ENCODE results near the gene MARCKSL1. TPM values are rescaled to one million over a fixed set of nuclear protein-coding genes. Genes with fewer than 3 reads are reported as not detected.
A peak's percentile ranks its signal among the peaks of the same experiment; 100 is the strongest.

Gene MARCKSL1
- 15.9 and 16.6 TPM in 2 replicates for total RNA-seq

- no peaks in the 10 kb centered on the region for H3K79me2 ChIP-seq (ENCODE audit: insufficient read depth, low read length)
- TF ChIP-seq, protein P1, sequence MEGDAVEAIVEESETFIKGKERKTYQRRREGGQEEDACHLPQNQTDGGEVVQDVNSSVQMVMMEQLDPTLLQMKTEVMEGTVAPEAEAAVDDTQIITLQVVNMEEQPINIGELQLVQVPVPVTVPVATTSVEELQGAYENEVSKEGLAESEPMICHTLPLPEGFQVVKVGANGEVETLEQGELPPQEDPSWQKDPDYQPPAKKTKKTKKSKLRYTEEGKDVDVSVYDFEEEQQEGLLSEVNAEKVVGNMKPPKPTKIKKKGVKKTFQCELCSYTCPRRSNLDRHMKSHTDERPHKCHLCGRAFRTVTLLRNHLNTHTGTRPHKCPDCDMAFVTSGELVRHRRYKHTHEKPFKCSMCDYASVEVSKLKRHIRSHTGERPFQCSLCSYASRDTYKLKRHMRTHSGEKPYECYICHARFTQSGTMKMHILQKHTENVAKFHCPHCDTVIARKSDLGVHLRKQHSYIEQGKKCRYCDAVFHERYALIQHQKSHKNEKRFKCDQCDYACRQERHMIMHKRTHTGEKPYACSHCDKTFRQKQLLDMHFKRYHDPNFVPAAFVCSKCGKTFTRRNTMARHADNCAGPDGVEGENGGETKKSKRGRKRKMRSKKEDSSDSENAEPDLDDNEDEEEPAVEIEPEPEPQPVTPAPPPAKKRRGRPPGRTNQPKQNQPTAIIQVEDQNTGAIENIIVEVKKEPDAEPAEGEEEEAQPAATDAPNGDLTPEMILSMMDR (IDR thresholded peaks at IDR 0.05; ENCODE audit: extremely low read depth, low read depth, low read length), result no peak
- H3K4me3 ChIP-seq (ENCODE audit: insufficient read depth, low read length), result peak within 1 kb of the TSS; percentile 73
- H3K4me1 ChIP-seq (ENCODE audit: insufficient read depth, low read length), result peaks cover 12% of the 10 kb centered on the region
- H4K20me1 ChIP-seq (ENCODE audit: insufficient read depth, low read length), result peaks cover 16% of the 10 kb centered on the region
- H3K4me2 ChIP-seq (ENCODE audit: insufficient read depth, low read length), result peak within 1 kb of the TSS; percentile 84
- DNase-seq (ENCODE audit: insufficient read length, low spot score, missing footprints), result peak; percentile 92
- H3K27me3 ChIP-seq (ENCODE audit: insufficient read depth, low read length), result no peaks in the 10 kb centered on the region
- H2AFZ ChIP-seq (ENCODE audit: low read length), result no peak within 1 kb of the TSS
- H3K36me3 ChIP-seq (ENCODE audit: insufficient read depth, low read length), result peaks cover 13% of the 10 kb centered on the region
- no peaks in the 10 kb centered on the region for H3K9me3 ChIP-seq (ENCODE audit: low read depth, low read length)
- H3K27ac ChIP-seq (ENCODE audit: low read depth, low read length), result no peak within 1 kb of the TSS
These were observed at the start of gene MARCKSL1 for GRCh38 chr1:32335790-32336590. TSS of gene MARCKSL1 (minus strand) at chr1:32336233. CDS start at chr1:32336033, 200 bp downstream.

DNA sequence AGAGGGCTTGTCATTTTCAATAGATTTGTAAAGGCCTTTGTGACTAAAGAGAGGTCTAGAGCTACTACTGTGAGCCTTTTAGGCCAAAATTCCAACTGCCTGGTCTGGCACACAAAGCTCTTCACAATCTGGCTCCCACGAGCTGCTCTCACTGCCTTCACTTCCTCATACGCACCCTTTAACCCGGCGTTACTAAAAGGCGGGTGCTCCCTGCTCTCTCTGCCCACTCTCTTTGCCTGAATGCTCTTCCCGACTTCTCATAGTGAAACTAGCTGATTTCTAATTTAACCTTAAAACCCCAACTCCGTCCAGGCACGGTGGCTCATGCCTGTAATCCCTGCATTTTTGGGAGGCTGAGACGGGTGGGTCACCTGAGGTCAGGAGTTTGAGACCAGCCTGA, 44.0 kb upstream of the MARCKSL1 start:
- no peak for DNase-seq (ENCODE audit: insufficient read length, low spot score, missing footprints)
- H3K9me3 ChIP-seq (ENCODE audit: low read depth, low read length), result no peaks in the 10 kb centered on the region
- no peak overlapping the region for H2AFZ ChIP-seq (ENCODE audit: low read length)
- no peak overlapping the region for H3K27ac ChIP-seq (ENCODE audit: low read depth, low read length)
- H3K4me2 ChIP-seq (ENCODE audit: insufficient read depth, low read length), result no peak overlapping the region
- H3K4me3 ChIP-seq (ENCODE audit: insufficient read depth, low read length), result no peak overlapping the region
- H3K27me3 ChIP-seq (ENCODE audit: insufficient read depth, low read length), result no peaks in the 10 kb centered on the region
- no peaks in the 10 kb centered on the region for H4K20me1 ChIP-seq (ENCODE audit: insufficient read depth, low read length)
- TF ChIP-seq, protein P1 (IDR thresholded peaks at IDR 0.05; ENCODE audit: extremely low read depth, low read depth, low read length), result no peak
- no peaks in the 10 kb centered on the region for H3K4me1 ChIP-seq (ENCODE audit: insufficient read depth, low read length)
- peaks cover 93% of the 10 kb centered on the region for H3K36me3 ChIP-seq (ENCODE audit: insufficient read depth, low read length)
- no peaks in the 10 kb centered on the region for H3K79me2 ChIP-seq (ENCODE audit: insufficient read depth, low read length)

- H3K4me3 ChIP-seq (ENCODE audit: insufficient read depth, low read length), result no peak overlapping the region
- H2AFZ ChIP-seq (ENCODE audit: low read length), result no peak overlapping the region
- no peaks in the 10 kb centered on the region for H4K20me1 ChIP-seq (ENCODE audit: insufficient read depth, low read length)
- H3K9me3 ChIP-seq (ENCODE audit: low read depth, low read length), result no peaks in the 10 kb centered on the region
- no peak overlapping the region for H3K27ac ChIP-seq (ENCODE audit: low read depth, low read length)
- H3K4me1 ChIP-seq (ENCODE audit: insufficient read depth, low read length), result no peaks in the 10 kb centered on the region
- no peaks in the 10 kb centered on the region for H3K79me2 ChIP-seq (ENCODE audit: insufficient read depth, low read length)
- no peak overlapping the region for H3K4me2 ChIP-seq (ENCODE audit: insufficient read depth, low read length)
- no peaks in the 10 kb centered on the region for H3K27me3 ChIP-seq (ENCODE audit: insufficient read depth, low read length)
- no peak for DNase-seq (ENCODE audit: insufficient read length, low spot score, missing footprints)
- TF ChIP-seq, protein P1 (IDR thresholded peaks at IDR 0.05; ENCODE audit: extremely low read depth, low read depth, low read length), result no peak
- H3K36me3 ChIP-seq (ENCODE audit: insufficient read depth, low read length), result peaks cover 86% of the 10 kb centered on the region
These were observed 41.6 kb upstream of the MARCKSL1 start for GRCh38 chr1:32377541-32378220.

GRCh38 chr1:32376199-32376598, 40.2 kb upstream of the MARCKSL1 start:
- Histone ChIP-seq H4K20me1 (ENCODE audit: insufficient read depth, low read length) (no peaks in the 10 kb centered on the region), H3K27ac (ENCODE audit: low read depth, low read length) (no peak overlapping the region), H2AFZ (ENCODE audit: low read length) (no peak overlapping the region), H3K27me3 (ENCODE audit: insufficient read depth, low read length) (no peaks in the 10 kb centered on the region), H3K79me2 (ENCODE audit: insufficient read depth, low read length) (no peaks in the 10 kb centered on the region), H3K4me3 (ENCODE audit: insufficient read depth, low read length) (no peak overlapping the region), H3K4me2 (ENCODE audit: insufficient read depth, low read length) (no peak overlapping the region), H3K9me3 (ENCODE audit: low read depth, low read length) (no peaks in the 10 kb centered on the region), H3K36me3 (ENCODE audit: insufficient read depth, low read length) (peaks cover 90% of the 10 kb centered on the region), H3K4me1 (ENCODE audit: insufficient read depth, low read length) (no peaks in the 10 kb centered on the region)
- no peak for DNase-seq (ENCODE audit: insufficient read length, low spot score, missing footprints)
- TF ChIP-seq, protein P1 (IDR thresholded peaks at IDR 0.05; ENCODE audit: extremely low read depth, low read depth, low read length), result no peak

Measured in osteoblast (primary cell).